RWPE1 (cell line): Measurements from ENCODE around the gene ITIH5.

Experiments used
- CTCF ChIA-PET: fragments of 350-600 bp; sonication (Branson Sonifier 250); formaldehyde crosslinking; extraction: SDS; loops from one replicate; lab custom pipeline; 2021; lab: Yijun Ruan, JAX
- POLR2A ChIA-PET: fragments of 400-600 bp; formaldehyde crosslinking; extraction: SDS; loops from one replicate; lab custom pipeline; 2020; ENCODE audit warnings: antibody characterized with exemption; ENCODE audit not compliant: low non-redundant PET; lab: Yijun Ruan, JAX
- DNase-seq: peaks from one replicate; pipeline ENCODE4 v3.0.0; 2012; ENCODE audit warnings: low spot score
- H3K27ac ChIP-seq: fragments of 450-650 bp; 2 replicates; pipeline ENCODE4 v1.5.1; 2017
- TF ChIP-seq, protein P1 (sequence below): fragments of 450-650 bp; conservative IDR thresholded peaks from 2 replicates; pipeline ENCODE4 v1.5.1; 2017; ENCODE audit warnings: low read depth, mild to moderate bottlenecking

The ITIH5 gene

GRCh38 chr10:7553531-7553930, 113.2 kb downstream of the ITIH5 start:
- ChIA-PET CTCF (no interaction called here), POLR2A (no interaction called here)

DNA sequence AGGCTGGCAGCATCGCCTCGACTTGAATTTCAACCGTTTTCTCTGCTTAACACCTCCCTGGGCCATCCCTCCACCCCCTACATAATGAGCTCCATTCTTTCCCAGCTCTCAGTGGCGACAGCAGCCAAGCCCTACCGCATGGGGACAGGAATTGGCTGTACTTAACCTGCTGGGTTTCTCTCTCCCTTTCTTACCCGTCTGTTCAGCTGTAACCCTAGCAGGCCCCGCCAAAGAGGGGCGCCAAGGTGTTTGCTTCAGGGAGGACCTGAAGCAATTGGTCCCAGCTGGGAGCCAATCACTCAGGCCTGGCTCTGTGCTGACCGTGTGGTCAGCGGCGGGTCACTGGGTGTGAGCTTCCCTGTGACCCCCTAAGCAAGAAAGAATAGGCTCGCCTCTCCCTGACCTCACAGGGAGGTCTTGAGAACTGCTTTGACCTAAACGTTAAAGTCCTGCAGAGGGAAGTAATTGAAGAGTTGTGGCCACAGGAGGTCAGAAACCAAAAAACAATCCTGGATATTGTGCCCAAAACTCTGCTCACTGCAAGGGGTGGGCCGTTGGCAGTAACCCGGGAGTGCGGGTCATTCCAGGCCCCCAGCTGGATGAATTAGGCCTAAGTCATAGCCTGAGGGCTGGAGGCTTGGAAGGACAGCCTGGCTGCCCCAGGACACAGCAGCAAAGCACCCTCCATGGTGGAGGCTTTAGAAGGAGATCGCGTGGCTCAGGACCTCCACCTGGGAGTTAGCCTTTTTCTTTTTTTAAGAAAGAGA, 114.6 kb downstream of the ITIH5 start:
- TF ChIP-seq, protein P1, sequence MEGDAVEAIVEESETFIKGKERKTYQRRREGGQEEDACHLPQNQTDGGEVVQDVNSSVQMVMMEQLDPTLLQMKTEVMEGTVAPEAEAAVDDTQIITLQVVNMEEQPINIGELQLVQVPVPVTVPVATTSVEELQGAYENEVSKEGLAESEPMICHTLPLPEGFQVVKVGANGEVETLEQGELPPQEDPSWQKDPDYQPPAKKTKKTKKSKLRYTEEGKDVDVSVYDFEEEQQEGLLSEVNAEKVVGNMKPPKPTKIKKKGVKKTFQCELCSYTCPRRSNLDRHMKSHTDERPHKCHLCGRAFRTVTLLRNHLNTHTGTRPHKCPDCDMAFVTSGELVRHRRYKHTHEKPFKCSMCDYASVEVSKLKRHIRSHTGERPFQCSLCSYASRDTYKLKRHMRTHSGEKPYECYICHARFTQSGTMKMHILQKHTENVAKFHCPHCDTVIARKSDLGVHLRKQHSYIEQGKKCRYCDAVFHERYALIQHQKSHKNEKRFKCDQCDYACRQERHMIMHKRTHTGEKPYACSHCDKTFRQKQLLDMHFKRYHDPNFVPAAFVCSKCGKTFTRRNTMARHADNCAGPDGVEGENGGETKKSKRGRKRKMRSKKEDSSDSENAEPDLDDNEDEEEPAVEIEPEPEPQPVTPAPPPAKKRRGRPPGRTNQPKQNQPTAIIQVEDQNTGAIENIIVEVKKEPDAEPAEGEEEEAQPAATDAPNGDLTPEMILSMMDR = no peak

More at GRCh38 chr10:7553531-7553930, 113.2 kb downstream of the ITIH5 start:
- no peak overlapping the region for H3K27ac ChIP-seq
- DNase-seq = no peak
- TF ChIP-seq, protein P1 = no peak

GRCh38 chr10:7551289-7551688, 115.5 kb downstream of the ITIH5 start:
- H3K27ac ChIP-seq = no peak overlapping the region
- CTCF ChIA-PET = interaction anchor here (1.1 kb wide), 1 partner anchor 13 kb away, joined by 3 read pairs; no protein-coding TSS in a partner anchor
- TF ChIP-seq, protein P1 = no peak
- POLR2A ChIA-PET = no interaction called here
- DNase-seq = no peak

More for the DNA sequence above, 114.6 kb downstream of the ITIH5 start:
- DNase-seq = no peak
- H3K27ac ChIP-seq = no peak overlapping the region
- CTCF ChIA-PET = interaction anchor here (1.1 kb wide), 1 partner anchor 12 kb away, joined by 3 read pairs; no protein-coding TSS in a partner anchor
- POLR2A ChIA-PET = no interaction called here

DNA sequence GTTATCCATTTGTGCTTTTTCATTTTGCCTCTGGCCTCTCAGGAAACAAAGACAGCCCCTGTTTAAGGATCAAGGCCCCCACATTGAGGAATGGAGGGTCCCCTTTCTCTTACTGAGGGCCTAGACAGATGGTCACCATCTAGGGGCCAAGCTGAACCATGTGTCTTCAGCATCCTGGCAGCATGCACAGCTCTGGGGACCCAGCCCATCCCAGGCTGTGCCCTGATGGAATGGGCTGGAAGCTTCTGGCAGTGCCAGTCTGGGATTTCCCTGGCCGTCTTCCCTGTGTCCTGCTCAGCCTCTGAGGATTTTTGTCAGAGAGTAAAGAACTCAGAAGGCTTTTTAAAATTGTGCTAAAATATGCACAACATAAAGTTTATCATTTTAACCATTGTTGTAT, 116.8 kb downstream of the ITIH5 start:
- POLR2A ChIA-PET = interaction anchor here (0.6 kb wide), 1 partner anchor 536 kb away, joined by 11 read pairs; no protein-coding TSS in a partner anchor
- DNase-seq = no peak
- TF ChIP-seq, protein P1 = no peak
- CTCF ChIA-PET = interaction anchor here (0.6 kb wide), 1 partner anchor 1070 kb away, joined by 3 read pairs; no protein-coding TSS in a partner anchor
- H3K27ac ChIP-seq = no peak overlapping the region

GRCh38 chr10:7547829-7548228, 118.9 kb downstream of the ITIH5 start:
- no peak overlapping the region for H3K27ac ChIP-seq
- TF ChIP-seq, protein P1 = no peak
- ChIA-PET CTCF (interaction anchor here (0.7 kb wide), 1 partner anchor 1783 kb away, joined by 3 read pairs; no protein-coding TSS in a partner anchor), POLR2A (no interaction called here)
- no peak for DNase-seq

DNA sequence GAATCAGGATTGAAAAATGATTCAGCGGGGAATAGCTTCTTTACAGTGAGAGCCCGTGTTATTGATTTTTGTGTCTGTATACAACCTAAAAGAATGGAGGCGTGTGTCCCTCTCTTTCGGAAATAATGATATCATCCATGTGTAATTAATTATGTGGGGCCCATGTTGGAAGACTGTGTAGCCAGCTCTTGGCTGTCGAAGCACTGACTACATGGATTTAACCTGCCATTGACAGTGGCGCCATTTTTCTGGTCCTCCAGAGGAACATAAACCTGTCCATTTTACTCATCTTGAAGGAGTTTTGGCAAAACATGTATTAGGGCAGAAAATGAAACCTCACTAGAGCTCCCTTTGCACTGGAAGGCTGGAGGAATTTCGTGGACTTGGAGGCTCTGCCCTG, 119.6 kb downstream of the ITIH5 start:
- TF ChIP-seq, protein P1 = no peak
- POLR2A ChIA-PET = no interaction called here
- H3K27ac ChIP-seq = no peak overlapping the region
- CTCF ChIA-PET = interaction anchor here (0.6 to 1.0 kb wide), 3 partner anchors 37 to 700 kb away, joined by 3 to 4 read pairs (median 3); no protein-coding TSS in a partner anchor
- no peak for DNase-seq
